B cell (primary cell): ENCODE measurements around the gene CDHR1. TPM values are rescaled to one million over a fixed set of nuclear protein-coding genes. Genes with fewer than 3 reads are reported as not detected.

ENCODE experiments used
- ATAC-seq: fragments of 200-7000 bp; cut with Tn5 transposase; one replicate; pipeline ENCODE4 v1.10.0; 2021; ENCODE audit warnings: low read depth, mild to moderate bottlenecking, moderate number of reproducible peaks, moderate library complexity
- CTCF ChIA-PET: fragments of 350-600 bp; sonication (Branson Sonifier 250); formaldehyde crosslinking; loops from one replicate; lab custom pipeline; 2021; ENCODE audit warnings: antibody characterized with exemption, inconsistent platforms; lab: Charles Lee
- POLR2A ChIA-PET: fragments of 350-600 bp; sonication (Branson Sonifier 250); formaldehyde crosslinking; loops from one replicate; lab custom pipeline; 2021; ENCODE audit warnings: antibody characterized with exemption; lab: Charles Lee
- DNase-seq: peaks from one replicate; pipeline ENCODE4 v3.0.0; 2013
- H2AFZ ChIP-seq: 2 replicates; pipeline ENCODE4 v1.6.1; 2012; ENCODE audit warnings: mild to moderate bottlenecking, low read depth, low read length; ENCODE audit not compliant: insufficient read depth, poor library complexity, severe bottlenecking
- H3K27ac ChIP-seq, 2 donors: 1 replicate in 1 of 2; 2 replicates in 1 of 2; pipeline ENCODE4 v1.5.1; 2012 to 2013; ENCODE audit warnings: low read length in 2 of 2, mild to moderate bottlenecking in 2 of 2, moderate library complexity in 1 of 2
- H3K27me3 ChIP-seq, 4 experiments: fragments of 200-600 bp in 1 of 4; sonication (generic) in 1 of 4; replicated peaks in 1 of 4; 1 replicate in 2 of 4; 2 replicates in 2 of 4; pipeline versions ENCODE4 v1.6.1 to v1.7.0; 2013 to 2016; ENCODE audit warnings: low read length in 3 of 4, mild to moderate bottlenecking in 2 of 4, mixed read lengths in 1 of 4, moderate library complexity in 1 of 4; ENCODE audit not compliant: insufficient read depth in 4 of 4, control insufficient read depth in 3 of 4; ENCODE audit errors: control extremely low read depth in 1 of 4
- H3K36me3 ChIP-seq, 2 experiments: replicated peaks in 1 of 2; 1 replicate in 1 of 2; 2 replicates in 1 of 2; pipeline versions ENCODE4 v1.6.1 to v1.7.1; 2013; ENCODE audit warnings: low read length in 1 of 2; ENCODE audit not compliant: insufficient read depth in 2 of 2, control insufficient read depth in 1 of 2; ENCODE audit errors: control extremely low read depth in 1 of 2, extremely low read depth in 1 of 2
- H3K4me1 ChIP-seq, 2 donors: fragments of 200-600 bp in 1 of 2; sonication (generic) in 1 of 2; 1 replicate in 1 of 2; 2 replicates in 1 of 2; pipeline versions ENCODE4 v1.5.1 to v1.6.1; 2013 to 2017; ENCODE audit warnings: low read length in 2 of 2; ENCODE audit not compliant: control insufficient read depth in 2 of 2, insufficient read depth in 2 of 2
- H3K4me2 ChIP-seq: replicated peaks from 2 replicates; pipeline ENCODE3; 2012; ENCODE audit warnings: mild to moderate bottlenecking, low read depth, low read length; ENCODE audit not compliant: poor library complexity, severe bottlenecking
- H3K4me3 ChIP-seq, 5 experiments: fragments of 200-600 bp in 1 of 5; sonication (generic) in 1 of 5; 1 replicate in 3 of 5; 2 replicates in 2 of 5; pipeline versions ENCODE4 v1.5.1 to v1.7.0; 2011 to 2016; ENCODE audit warnings: low read length in 4 of 5, mild to moderate bottlenecking in 4 of 5, low read depth in 2 of 5, control low read depth in 1 of 5, moderate library complexity in 1 of 5; ENCODE audit not compliant: insufficient read depth in 1 of 5; ENCODE audit errors: control extremely low read depth in 1 of 5, extremely low read depth in 1 of 5
- H3K79me2 ChIP-seq: fragments of 200-600 bp; sonication (generic); one replicate; pipeline ENCODE4 v1.6.0; 2016; ENCODE audit warnings: low read length; ENCODE audit not compliant: control insufficient read depth, insufficient read depth
- H3K9ac ChIP-seq: fragments of 200-600 bp; sonication (generic); 2 replicates; pipeline ENCODE4 v1.6.1; 2017; ENCODE audit warnings: mild to moderate bottlenecking, low read length, moderate library complexity
- H3K9me3 ChIP-seq, 3 donors: one replicate each; pipeline versions ENCODE4 v1.6.1 to v1.7.1; 2013; ENCODE audit warnings: low read length in 2 of 3; ENCODE audit not compliant: control insufficient read depth in 2 of 3, insufficient read depth in 1 of 3; ENCODE audit errors: control extremely low read depth in 1 of 3
- H4K20me1 ChIP-seq: 2 replicates; pipeline ENCODE4 v1.6.0; 2012; ENCODE audit warnings: mild to moderate bottlenecking, low read length; ENCODE audit not compliant: insufficient read depth, control insufficient read depth, poor library complexity, severe bottlenecking
- H3K27ac Mint-ChIP-seq: one replicate; pipeline ENCODE4 v1.8.0; 2021; ENCODE audit warnings: mixed read lengths
- H3K27me3 Mint-ChIP-seq: one replicate; pipeline ENCODE4 v1.8.0; 2021; ENCODE audit warnings: mixed read lengths
- H3K4me1 Mint-ChIP-seq: one replicate; pipeline ENCODE4 v1.8.0; 2021; ENCODE audit warnings: mixed read lengths
- H3K4me3 Mint-ChIP-seq: one replicate; pipeline ENCODE4 v1.8.0; 2021; ENCODE audit warnings: mixed read lengths
- H3K9me3 Mint-ChIP-seq: one replicate; pipeline ENCODE4 v1.8.0; 2022; ENCODE audit warnings: mixed read lengths; ENCODE audit not compliant: insufficient read depth
- EZH2 ChIP-seq: IDR thresholded peaks from 2 replicates; pipeline ENCODE4 v1.6.1; 2012; ENCODE audit warnings: borderline replicate concordance, low read depth, mild to moderate bottlenecking, moderate library complexity, low read length; ENCODE audit not compliant: insufficient read depth, poor library complexity, severe bottlenecking
- WGBS: methylation state at CpG from one replicate; pipeline ENCODE4 v1.1.5; 2013; ENCODE audit warnings: missing lambda C conversion rate; ENCODE audit not compliant: insufficient coverage; 5-methylcytosine and 5-hydroxymethylcytosine counted together
- intact Hi-C: fragments of 100-400 bp; cut with micrococcal nuclease; formaldehyde crosslinking; loops from one replicate; pipeline ENCODE4 v1.10.0; 2022
- polyA plus RNA-seq: library from polyadenylated mRNA; depleted of rRNA; stranded (reverse); fragments of >200 nt; gene quantifications from 2 replicates; pipeline ENCODE4 v1.2.3, GENCODE V29; 2012
- total RNA-seq, 2 donors: library from RNA; stranded (reverse); fragments of 120-200 nt in 1 of 2; gene quantifications; 1 replicate in 1 of 2; 2 replicates in 1 of 2; pipeline versions ENCODE4 v1.2.3 to v1.2.4, GENCODE V29; 2013 to 2022
- TF ChIP-seq, protein P1 (sequence below): fragments of 200-600 bp; IDR thresholded peaks from one replicate; pipeline ENCODE4 v1.8.0; 2022; ENCODE audit warnings: antibody characterized with exemption, mild to moderate bottlenecking

CDHR1 gene
- total and polyA plus RNA-seq, 2 donors (not counting 1 experiment from before 2014, with no cell fraction given): 0.31 to 1.7 TPM

DNA sequence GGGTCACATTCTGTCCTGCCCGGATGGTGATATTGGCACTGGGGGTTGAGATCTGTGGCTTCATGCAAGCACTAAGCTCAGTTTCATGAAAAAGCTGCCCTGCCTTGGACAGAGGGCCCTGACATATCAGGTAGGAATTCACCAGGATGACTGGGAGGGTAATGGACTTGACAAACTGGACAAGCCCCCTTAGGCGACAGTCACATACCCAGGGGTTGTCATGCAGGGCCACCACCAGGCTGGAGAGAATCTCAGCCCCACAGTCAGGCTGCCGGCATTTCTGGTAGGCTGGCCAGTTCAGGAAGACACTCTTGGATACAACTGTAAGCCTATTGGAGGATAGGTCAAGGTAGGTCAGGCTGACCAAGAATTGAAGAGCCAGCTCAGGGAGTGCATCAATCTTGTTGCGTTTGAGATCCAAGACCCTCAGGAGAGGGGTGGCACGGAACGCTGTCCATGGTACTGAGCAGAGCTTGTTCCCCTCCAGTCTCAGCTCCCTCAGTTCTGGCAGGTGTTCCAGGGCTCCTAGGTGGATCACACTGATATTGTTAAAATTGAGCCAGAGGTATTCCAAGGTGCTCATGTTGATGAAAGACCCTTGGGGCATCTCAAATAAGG lies 30.2 kb downstream of the CDHR1 start:
- H3K4me3 Mint-ChIP-seq: no peak overlapping the region
- WGBS: 42% methylated on average over 6 of the region's 6 CpGs

DNA sequence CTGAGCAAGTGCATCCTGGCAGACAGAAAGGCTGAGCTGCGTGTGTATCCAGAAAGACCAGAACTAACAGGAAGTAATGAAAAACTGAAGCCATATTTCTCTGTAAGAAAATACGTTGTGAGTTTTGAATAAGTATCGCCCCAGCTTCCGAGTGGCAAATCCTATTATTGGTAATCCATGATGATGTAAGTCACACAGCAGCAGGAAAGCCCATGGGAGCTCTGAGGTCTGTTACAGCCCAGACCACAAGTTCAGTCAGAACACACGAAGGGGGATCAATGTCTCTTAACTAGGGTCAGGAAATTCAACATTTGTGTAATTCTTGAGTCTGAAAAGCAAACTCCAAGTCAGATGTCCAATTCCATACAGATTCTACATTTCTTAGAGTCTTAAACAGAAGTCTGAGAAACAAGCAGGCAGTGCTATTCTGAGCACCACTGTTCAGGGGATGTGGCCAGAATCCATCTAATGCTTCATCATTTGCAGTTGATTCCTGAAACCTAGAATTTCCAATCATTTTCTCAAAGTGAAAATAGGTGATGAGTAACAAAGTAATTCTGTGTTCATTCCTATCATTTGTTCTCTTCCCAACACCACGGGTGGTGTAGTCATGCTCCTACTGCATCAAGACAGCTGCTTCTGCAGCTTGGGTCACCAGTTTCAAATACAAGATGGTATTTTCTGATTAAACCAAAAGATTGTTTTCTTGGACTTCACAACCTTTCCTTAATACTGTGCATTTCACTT lies 31.3 kb downstream of the CDHR1 start, which contains the start of gene LRIT2:
TSS of gene LRIT2 (minus strand) at position 118 of the 747 bp plus-strand sequence. CDS start at position 94, 24 bp downstream.
- Histone ChIP-seq H3K9ac (no peak within 1 kb of the TSS), H3K4me1 (no peaks in the 10 kb centered on the region), H3K4me3 (no peak within 1 kb of the TSS), H3K27me3 (peaks cover 0 to 23% (median 1%) of the 10 kb centered on the region in 4 experiments), H3K36me3 (no peaks in the 10 kb centered on the region), H2AFZ (no peak within 1 kb of the TSS), H3K4me2 (no peak within 1 kb of the TSS), H3K9me3 (peaks cover 0 to 7% (median 0%) of the 10 kb centered on the region in 3 donors), H3K27ac (no peak within 1 kb of the TSS), H4K20me1 (no peaks in the 10 kb centered on the region), H3K79me2 (no peaks in the 10 kb centered on the region)
- ChIA-PET POLR2A (no interaction called here), CTCF (no interaction called here)
- ATAC-seq (no peak), DNase-seq (no peak)
- no peak within 1 kb of the TSS for H3K27ac Mint-ChIP-seq
- intact Hi-C loops: no loop called here
- H3K27me3 Mint-ChIP-seq: peaks cover 27% of the 10 kb centered on the region
- no peak within 1 kb of the TSS for H3K4me3 Mint-ChIP-seq
- H3K9me3 Mint-ChIP-seq: no peaks in the 10 kb centered on the region
- TF ChIP-seq, protein P1, sequence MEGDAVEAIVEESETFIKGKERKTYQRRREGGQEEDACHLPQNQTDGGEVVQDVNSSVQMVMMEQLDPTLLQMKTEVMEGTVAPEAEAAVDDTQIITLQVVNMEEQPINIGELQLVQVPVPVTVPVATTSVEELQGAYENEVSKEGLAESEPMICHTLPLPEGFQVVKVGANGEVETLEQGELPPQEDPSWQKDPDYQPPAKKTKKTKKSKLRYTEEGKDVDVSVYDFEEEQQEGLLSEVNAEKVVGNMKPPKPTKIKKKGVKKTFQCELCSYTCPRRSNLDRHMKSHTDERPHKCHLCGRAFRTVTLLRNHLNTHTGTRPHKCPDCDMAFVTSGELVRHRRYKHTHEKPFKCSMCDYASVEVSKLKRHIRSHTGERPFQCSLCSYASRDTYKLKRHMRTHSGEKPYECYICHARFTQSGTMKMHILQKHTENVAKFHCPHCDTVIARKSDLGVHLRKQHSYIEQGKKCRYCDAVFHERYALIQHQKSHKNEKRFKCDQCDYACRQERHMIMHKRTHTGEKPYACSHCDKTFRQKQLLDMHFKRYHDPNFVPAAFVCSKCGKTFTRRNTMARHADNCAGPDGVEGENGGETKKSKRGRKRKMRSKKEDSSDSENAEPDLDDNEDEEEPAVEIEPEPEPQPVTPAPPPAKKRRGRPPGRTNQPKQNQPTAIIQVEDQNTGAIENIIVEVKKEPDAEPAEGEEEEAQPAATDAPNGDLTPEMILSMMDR: no peak
- no peak for TF ChIP-seq EZH2
- H3K4me1 Mint-ChIP-seq: no peaks in the 10 kb centered on the region
- WGBS: 75% methylated on average over 4 of the region's 6 CpGs

More for the DNA sequence above, 30.2 kb downstream of the CDHR1 start:
- no peak overlapping the region for H2AFZ ChIP-seq
- DNase-seq (no peak), ATAC-seq (no peak)
- peaks cover 0 to 7% (median 0%) of the 10 kb centered on the region in 3 donors for H3K9me3 ChIP-seq
- POLR2A ChIA-PET: no interaction called here
- CTCF ChIA-PET: interaction anchor here (1.1 kb wide), 1 partner anchor 17 kb away, joined by 4 read pairs; no protein-coding TSS in a partner anchor
- intact Hi-C loops: no loop called here
- TF ChIP-seq EZH2: no peak
- H3K4me3 ChIP-seq: no peak overlapping the region
- no peaks in the 10 kb centered on the region for H4K20me1 ChIP-seq
- no peaks in the 10 kb centered on the region for H3K4me1 ChIP-seq
- H3K27me3 Mint-ChIP-seq: peaks cover 29% of the 10 kb centered on the region
- no peak overlapping the region for H3K4me2 ChIP-seq
- H3K27ac Mint-ChIP-seq: no peak overlapping the region
- no peaks in the 10 kb centered on the region for H3K9me3 Mint-ChIP-seq
- no peaks in the 10 kb centered on the region for H3K4me1 Mint-ChIP-seq
- no peak overlapping the region for H3K9ac ChIP-seq
- H3K79me2 ChIP-seq: no peaks in the 10 kb centered on the region
- H3K27ac ChIP-seq: no peak overlapping the region
- peaks cover 0 to 23% (median 1%) of the 10 kb centered on the region in 4 experiments for H3K27me3 ChIP-seq
- H3K36me3 ChIP-seq: no peaks in the 10 kb centered on the region
